Activated CD4-positive, alpha-beta T cell treated with anti-CD3 and anti-CD28 coated beads for 36 hours (primary cell): ENCODE data around the gene ENTPD8. TPM values are rescaled to one million over a fixed set of nuclear protein-coding genes. Genes with fewer than 3 reads are reported as not detected.

Experiments
- ATAC-seq: fragments of 200-7000 bp; cut with Tn5 transposase; one replicate; pipeline ENCODE4 v1.10.0; 2021; ENCODE audit warnings: mild to moderate bottlenecking, moderate library complexity
- CTCF ChIA-PET: fragments of 350-600 bp; sonication (Branson Sonifier 250); formaldehyde crosslinking; loops from one replicate; lab custom pipeline; 2021; ENCODE audit warnings: antibody characterized with exemption; lab: Charles Lee
- POLR2A ChIA-PET: fragments of 350-600 bp; sonication (Branson Sonifier 250); formaldehyde crosslinking; loops from one replicate; lab custom pipeline; 2021; ENCODE audit warnings: antibody characterized with exemption, inconsistent platforms; lab: Charles Lee
- DNase-seq: peaks from one replicate; pipeline ENCODE4 v3.0.0-alpha.2; 2020
- H3K27ac Mint-ChIP-seq: one replicate; pipeline ENCODE4 v1.8.0; 2021; ENCODE audit warnings: mixed read lengths
- H3K27me3 Mint-ChIP-seq: one replicate; pipeline ENCODE4 v1.8.0; 2021; ENCODE audit warnings: mixed read lengths
- H3K36me3 Mint-ChIP-seq: one replicate; pipeline ENCODE4 v1.8.0; 2021; ENCODE audit warnings: low read depth, mixed read lengths
- H3K4me1 Mint-ChIP-seq: one replicate; pipeline ENCODE4 v1.8.0; 2021; ENCODE audit warnings: mixed read lengths
- H3K4me3 Mint-ChIP-seq: one replicate; pipeline ENCODE4 v1.8.0; 2021; ENCODE audit warnings: mild to moderate bottlenecking, moderate library complexity, mixed read lengths
- H3K9me3 Mint-ChIP-seq: one replicate; pipeline ENCODE4 v1.8.0; 2021; ENCODE audit warnings: low read depth, mixed read lengths
- intact Hi-C, 2 experiments: fragments of 100-400 bp; cut with DNase I in 1 of 2; cut with micrococcal nuclease in 1 of 2; formaldehyde crosslinking; loops; one replicate each; pipeline versions ENCODE4 v1.14.2 to v1.15.1; 2022 to 2024; cut with DNase I, micrococcal nuclease
- total RNA-seq, 2 experiments: library from RNA; stranded (reverse); gene quantifications; one replicate each; pipeline ENCODE4 v1.2.3, GENCODE V29; 2021

The ENTPD8 gene
- total RNA-seq, 2 experiments from 2014 or later: not detected

DNA sequence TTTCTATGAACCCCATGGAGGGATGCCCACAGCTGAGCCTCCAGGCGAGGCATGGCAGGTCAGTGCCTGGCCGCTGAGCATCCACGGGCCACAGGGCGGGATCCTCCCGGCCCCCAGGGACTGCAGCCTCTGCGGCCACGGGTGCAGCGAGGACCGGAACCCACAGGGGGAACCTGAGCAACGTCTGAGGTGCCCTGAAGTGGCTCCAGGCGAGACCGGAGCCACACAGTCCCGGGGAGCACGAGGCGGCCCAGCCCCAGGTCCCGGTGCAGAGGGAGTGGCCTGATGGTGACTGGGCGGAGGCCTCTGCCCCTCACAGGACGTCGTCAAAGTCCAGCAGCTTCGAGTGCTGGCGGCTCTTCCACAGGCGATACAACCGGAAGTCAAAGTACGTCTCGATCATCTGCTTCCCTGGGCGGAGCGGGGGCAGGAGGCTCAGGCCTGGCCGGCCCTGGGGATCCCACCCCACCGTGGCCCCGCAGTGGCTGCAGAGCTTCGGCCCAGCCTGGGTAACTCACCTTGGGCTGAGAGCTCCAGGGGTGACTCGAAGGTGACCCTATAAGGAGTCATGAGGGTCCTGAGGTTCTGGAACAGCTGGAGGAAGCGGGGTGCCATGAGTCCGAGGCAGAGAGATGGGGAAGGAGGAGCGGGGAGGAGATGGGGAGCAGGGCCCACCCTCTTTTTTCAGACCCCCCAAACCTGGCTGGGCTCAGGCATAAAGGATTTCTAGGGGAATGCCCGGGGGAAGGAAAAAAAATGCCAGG, 8.1 kb upstream of the ENTPD8 start:
- no peaks in the 10 kb centered on the region for H3K9me3 Mint-ChIP-seq
- no peak for ATAC-seq

DNA sequence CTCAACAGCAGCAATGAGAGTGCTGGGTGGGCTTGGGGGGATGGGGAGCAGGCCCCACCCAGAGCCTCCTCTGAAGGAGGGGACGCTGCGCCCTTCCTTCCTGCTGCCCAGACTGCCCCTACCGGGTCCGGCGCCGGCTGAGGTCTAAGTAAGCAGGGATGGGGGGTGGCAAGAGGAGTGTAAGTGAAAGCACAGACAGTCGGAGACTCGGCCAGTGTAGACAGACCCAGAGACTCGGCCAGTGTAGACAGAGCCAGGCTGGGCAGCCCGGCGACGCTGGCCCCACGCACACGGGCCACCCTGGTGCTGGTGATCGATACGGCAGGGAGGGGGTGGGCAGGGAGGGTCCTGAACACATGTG, 7.4 kb upstream of the ENTPD8 start:
- POLR2A ChIA-PET: no interaction called here
- H3K9me3 Mint-ChIP-seq: no peaks in the 10 kb centered on the region
- H3K36me3 Mint-ChIP-seq: peaks cover 16% of the 10 kb centered on the region
- DNase-seq (no peak), ATAC-seq (no peak)
- CTCF ChIA-PET: no interaction called here
- H3K4me3 Mint-ChIP-seq: no peak overlapping the region
- peaks cover under 1% of the 10 kb centered on the region for H3K27me3 Mint-ChIP-seq
- H3K4me1 Mint-ChIP-seq: peaks cover 26% of the 10 kb centered on the region
- H3K27ac Mint-ChIP-seq: no peak overlapping the region
- intact Hi-C loops: loop anchor here in 1 of 2 experiments (10.0 kb wide), 1 partner anchor 154 kb away; no protein-coding TSS in a partner anchor

More for the DNA sequence above, 8.1 kb upstream of the ENTPD8 start:
- ChIA-PET CTCF (no interaction called here), POLR2A (no interaction called here)
- no peak for DNase-seq
- intact Hi-C loops: loop anchor here in 1 of 2 experiments (10.0 kb wide), 1 partner anchor 154 kb away; no protein-coding TSS in a partner anchor
- Mint-ChIP-seq H3K27ac (no peak overlapping the region), H3K4me3 (no peak overlapping the region), H3K4me1 (peaks cover 31% of the 10 kb centered on the region), H3K36me3 (peaks cover 18% of the 10 kb centered on the region), H3K27me3 (no peaks in the 10 kb centered on the region)

DNA sequence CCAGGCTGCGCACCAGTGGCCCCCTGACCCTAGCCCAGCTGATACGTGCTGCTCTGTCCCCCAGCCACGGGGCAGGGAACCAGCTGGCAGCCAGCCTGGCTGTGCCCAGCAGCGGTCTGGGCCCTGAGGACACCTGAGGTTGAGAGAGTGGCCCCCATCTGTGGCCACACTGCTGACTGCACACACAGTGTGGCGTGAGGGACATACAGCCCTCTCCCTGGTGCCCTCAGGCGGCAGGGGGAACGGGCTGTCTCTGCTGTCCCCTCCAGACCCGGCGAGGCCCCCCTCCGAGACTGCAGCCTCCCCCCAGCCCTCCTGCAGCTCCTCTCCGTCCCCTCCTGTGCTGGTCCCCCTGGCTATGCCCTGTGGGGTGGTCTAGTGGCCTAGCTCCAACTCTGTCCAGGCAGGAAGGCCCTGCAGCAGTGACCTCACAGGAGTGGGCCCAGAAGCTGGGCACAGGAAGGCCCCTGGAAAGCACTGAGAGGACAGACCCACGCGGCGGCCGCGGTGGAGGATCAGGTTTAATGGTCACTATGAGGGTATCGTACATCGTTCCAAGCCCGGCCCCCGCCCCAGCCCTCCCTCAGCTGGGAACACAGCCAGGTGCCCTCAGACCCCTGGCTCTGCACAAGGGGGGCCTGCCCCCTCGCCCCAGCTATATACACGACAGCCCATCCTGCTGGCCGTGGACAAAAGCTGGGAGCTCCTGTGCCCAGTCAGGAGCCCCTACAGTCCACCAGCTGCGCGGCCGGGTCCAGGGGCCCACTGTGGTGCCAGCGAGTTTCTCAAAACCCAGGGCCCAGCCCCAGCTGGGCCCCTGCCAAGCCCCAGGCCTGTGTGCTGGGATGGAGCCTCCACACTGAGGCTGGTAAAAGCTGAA, 6.8 kb upstream of the ENTPD8 start:
- POLR2A ChIA-PET: no interaction called here
- peaks cover 3% of the 10 kb centered on the region for H3K27me3 Mint-ChIP-seq
- intact Hi-C loops: loop anchor here in 1 of 2 experiments (10.0 kb wide), 1 partner anchor 153 kb away; no protein-coding TSS in a partner anchor
- H3K4me3 Mint-ChIP-seq: no peak overlapping the region
- H3K9me3 Mint-ChIP-seq: no peaks in the 10 kb centered on the region
- H3K36me3 Mint-ChIP-seq: peaks cover 14% of the 10 kb centered on the region
- no peak for ATAC-seq
- DNase-seq: no peak
- peaks cover 25% of the 10 kb centered on the region for H3K4me1 Mint-ChIP-seq
- no peak overlapping the region for H3K27ac Mint-ChIP-seq
- CTCF ChIA-PET: no interaction called here

DNA sequence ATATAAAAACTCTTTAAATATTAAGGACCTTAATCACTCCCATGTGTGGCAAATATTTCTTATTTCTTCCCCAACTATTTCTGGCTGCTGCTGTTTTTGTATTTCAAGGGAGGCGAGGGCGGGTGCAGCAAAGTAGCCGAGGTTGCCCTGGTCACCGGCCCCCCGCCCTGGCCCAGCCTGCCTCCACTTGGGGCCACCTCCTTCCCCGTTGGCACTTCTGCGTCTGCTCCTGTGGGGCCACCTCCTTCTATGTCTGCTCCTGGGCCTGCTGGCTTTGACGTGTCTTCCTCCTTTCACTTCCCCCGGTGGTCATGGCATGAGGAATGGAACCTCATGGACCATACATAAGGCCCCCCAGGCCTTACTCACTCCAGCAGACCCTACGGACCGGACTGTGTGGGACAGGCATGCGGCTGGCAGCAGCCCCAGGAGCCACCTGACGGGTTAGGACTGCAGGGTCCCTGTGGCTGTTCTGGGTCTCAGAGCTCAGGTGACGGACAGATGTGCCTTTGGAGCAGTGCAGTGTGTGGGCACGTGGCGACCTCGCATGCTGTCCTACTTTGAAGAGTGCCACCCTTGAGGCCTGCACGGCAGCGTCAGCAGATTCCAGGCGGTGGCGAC, 5.8 kb upstream of the ENTPD8 start:
- intact Hi-C loops: loop anchor here in 1 of 2 experiments (10.0 kb wide), 1 partner anchor 152 kb away; no protein-coding TSS in a partner anchor
- no peak for ATAC-seq
- H3K4me3 Mint-ChIP-seq: no peak overlapping the region
- no peak for DNase-seq
- H3K4me1 Mint-ChIP-seq: peaks cover 19% of the 10 kb centered on the region
- peaks cover 9% of the 10 kb centered on the region for H3K36me3 Mint-ChIP-seq
- peaks cover 8% of the 10 kb centered on the region for H3K27me3 Mint-ChIP-seq
- POLR2A ChIA-PET: no interaction called here
- no peak overlapping the region for H3K27ac Mint-ChIP-seq
- CTCF ChIA-PET: no interaction called here
- H3K9me3 Mint-ChIP-seq: no peaks in the 10 kb centered on the region

DNA sequence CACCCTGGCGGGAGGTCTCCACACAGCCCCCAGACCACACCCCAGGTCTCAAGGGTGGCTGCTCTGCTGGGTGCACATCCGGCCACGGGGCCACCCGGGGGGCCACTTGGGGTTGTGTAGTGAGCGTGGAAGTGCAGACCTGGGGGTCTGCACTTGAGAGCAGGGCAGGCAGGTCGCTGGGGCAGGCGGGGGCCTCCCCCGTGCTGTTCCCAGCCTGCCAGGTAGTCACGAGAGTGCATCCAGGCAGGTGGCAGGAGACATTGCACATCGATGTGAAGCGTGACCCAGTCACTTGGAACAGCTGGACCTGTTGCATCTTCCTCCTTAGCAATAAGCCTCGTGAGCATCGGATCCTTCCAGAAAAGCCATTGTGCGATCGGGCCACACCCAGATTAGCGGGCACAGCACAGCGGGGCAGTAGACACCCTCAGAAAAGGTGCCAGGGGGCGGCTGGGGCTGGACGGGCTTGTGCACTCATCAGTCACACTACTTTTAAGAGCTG, 4.8 kb upstream of the ENTPD8 start:
- ATAC-seq (no peak), DNase-seq (no peak)
- CTCF ChIA-PET: interaction anchor here (0.6 to 0.7 kb wide), 3 partner anchors 17 to 159 kb away, joined by 3 to 4 read pairs (median 3); no protein-coding TSS in a partner anchor
- H3K27ac Mint-ChIP-seq: no peak overlapping the region
- intact Hi-C loops: loop anchor here (1.0 to 10.0 kb wide), 4 partner anchors 23 to 159 kb away; partner anchors contain the start of genes EXD3 (in 2 of the 2) and NOXA1 (in 2 of the 2)
- H3K4me3 Mint-ChIP-seq: no peak overlapping the region
- H3K27me3 Mint-ChIP-seq: peaks cover 10% of the 10 kb centered on the region
- H3K9me3 Mint-ChIP-seq: no peaks in the 10 kb centered on the region
- H3K4me1 Mint-ChIP-seq: peaks cover 20% of the 10 kb centered on the region
- H3K36me3 Mint-ChIP-seq: peaks cover 7% of the 10 kb centered on the region
- POLR2A ChIA-PET: no interaction called here

DNA sequence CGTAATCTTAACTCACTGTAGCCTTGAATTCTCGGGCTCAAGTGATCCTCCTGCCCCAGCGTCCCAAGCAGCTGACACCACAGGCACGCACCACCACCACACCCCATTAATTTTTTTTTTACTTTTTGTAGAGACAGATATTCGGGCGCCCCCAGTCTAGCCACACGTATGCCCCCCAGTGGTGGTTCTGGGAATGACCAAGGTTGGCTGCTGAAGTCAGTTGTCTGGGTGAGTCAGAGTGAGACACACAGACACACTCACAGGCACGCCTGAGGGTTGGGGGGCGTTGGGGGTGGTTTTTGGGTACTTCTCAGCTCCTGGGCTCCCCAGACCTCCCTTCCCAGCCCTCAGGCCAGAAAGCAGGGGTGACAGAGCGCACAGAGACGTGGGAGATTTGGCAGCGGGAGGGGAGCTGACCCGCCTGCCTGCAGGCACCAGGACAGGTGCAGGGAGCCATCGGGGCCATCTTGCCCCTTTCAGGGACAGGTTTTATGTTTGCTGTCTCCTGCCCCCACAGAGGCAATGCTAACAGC, 4.2 kb upstream of the ENTPD8 start:
- peak; percentile 91 for ATAC-seq
- Mint-ChIP-seq H3K4me1 (peaks cover 16% of the 10 kb centered on the region), H3K36me3 (peaks cover 7% of the 10 kb centered on the region), H3K4me3 (no peak overlapping the region), H3K27ac (no peak overlapping the region), H3K9me3 (no peaks in the 10 kb centered on the region), H3K27me3 (peaks cover 10% of the 10 kb centered on the region)
- POLR2A ChIA-PET: no interaction called here
- CTCF ChIA-PET: interaction anchor here (0.6 to 1.9 kb wide), 5 partner anchors 13 to 659 kb away, joined by 3 to 5 read pairs (median 3); no protein-coding TSS in a partner anchor
- DNase-seq: peak; percentile 91
- intact Hi-C loops: loop anchor here (1.0 to 10.0 kb wide), 4 partner anchors 22 to 159 kb away; partner anchors contain the start of genes EXD3 (in 2 of the 2) and NOXA1 (in 2 of the 2)

DNA sequence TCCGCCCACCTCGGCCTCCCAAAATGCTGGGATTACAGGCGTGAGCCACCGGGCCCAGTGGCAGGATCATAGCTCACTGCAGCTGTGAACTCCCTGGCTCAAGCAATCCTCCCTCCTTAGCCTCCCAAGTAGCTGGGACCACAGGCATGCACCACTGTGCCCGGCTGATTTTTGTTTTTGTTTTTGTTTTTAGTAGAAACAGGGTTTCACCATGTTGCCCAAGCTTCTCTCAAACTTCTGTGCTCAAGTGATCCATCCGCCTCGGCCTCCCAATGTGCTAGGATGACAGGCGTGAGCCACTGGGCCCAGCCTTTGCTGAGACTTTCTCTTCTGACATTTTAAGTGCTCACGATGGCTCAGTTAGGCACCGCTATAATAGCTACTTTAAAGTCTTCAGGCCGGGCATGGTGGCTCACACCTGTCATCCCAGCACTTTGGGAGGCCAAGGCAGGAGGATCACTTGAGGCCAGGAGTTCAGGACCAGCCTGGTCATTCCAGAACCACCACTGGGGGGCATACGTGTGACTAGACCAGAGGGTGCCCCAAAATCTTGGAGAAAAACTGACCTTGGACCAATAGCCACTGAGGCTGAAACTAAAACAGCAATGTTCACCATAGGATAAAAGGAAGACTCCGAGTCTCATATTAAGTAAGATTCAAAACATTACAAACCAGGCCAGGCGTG, 3.1 kb upstream of the ENTPD8 start:
- ATAC-seq: no peak
- peaks cover 2% of the 10 kb centered on the region for H3K36me3 Mint-ChIP-seq
- intact Hi-C loops: loop anchor here (2.0 to 10.0 kb wide), 2 partner anchors 149 to 157 kb away; no protein-coding TSS in a partner anchor
- CTCF ChIA-PET: interaction anchor here (0.5 to 1.9 kb wide), 6 partner anchors 12 to 614 kb away, joined by 3 to 5 read pairs (median 3); no protein-coding TSS in a partner anchor
- no peak for DNase-seq
- peaks cover 10% of the 10 kb centered on the region for H3K27me3 Mint-ChIP-seq
- H3K9me3 Mint-ChIP-seq: no peaks in the 10 kb centered on the region
- H3K4me1 Mint-ChIP-seq: peaks cover 12% of the 10 kb centered on the region
- H3K4me3 Mint-ChIP-seq: no peak overlapping the region
- H3K27ac Mint-ChIP-seq: no peak overlapping the region
- POLR2A ChIA-PET: no interaction called here

DNA sequence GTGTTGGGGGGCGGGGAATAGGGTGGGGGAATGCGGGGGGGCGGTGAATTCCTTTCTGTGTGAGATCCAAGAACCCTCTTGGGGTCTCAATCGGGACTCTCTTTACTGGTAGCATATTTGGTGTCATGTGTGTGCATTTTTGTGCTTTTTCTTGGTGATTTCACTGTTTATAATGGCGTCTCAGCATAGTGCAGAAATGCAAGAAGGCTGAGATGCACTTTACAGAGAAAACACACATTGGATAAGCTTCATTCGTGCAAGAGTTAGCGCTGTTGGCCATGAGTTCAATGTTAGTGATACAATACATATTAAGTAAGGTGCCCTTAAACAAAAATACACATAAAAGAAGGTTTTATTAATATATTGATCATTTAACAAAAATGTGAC, 771 bp upstream of the ENTPD8 start:
- POLR2A ChIA-PET: no interaction called here
- intact Hi-C loops: loop anchor here in 1 of 2 experiments (10.0 kb wide), 1 partner anchor 147 kb away; no protein-coding TSS in a partner anchor
- H3K4me3 Mint-ChIP-seq: peak overlapping the region; percentile 38
- H3K36me3 Mint-ChIP-seq: no peaks in the 10 kb centered on the region
- H3K27ac Mint-ChIP-seq: no peak overlapping the region
- H3K27me3 Mint-ChIP-seq: peaks cover 10% of the 10 kb centered on the region
- H3K4me1 Mint-ChIP-seq: peaks cover 10% of the 10 kb centered on the region
- ATAC-seq (no peak), DNase-seq (no peak)
- CTCF ChIA-PET: interaction anchor here (0.7 kb wide), 1 partner anchor 120 kb away, joined by 4 read pairs; no protein-coding TSS in a partner anchor
- no peaks in the 10 kb centered on the region for H3K9me3 Mint-ChIP-seq

DNA sequence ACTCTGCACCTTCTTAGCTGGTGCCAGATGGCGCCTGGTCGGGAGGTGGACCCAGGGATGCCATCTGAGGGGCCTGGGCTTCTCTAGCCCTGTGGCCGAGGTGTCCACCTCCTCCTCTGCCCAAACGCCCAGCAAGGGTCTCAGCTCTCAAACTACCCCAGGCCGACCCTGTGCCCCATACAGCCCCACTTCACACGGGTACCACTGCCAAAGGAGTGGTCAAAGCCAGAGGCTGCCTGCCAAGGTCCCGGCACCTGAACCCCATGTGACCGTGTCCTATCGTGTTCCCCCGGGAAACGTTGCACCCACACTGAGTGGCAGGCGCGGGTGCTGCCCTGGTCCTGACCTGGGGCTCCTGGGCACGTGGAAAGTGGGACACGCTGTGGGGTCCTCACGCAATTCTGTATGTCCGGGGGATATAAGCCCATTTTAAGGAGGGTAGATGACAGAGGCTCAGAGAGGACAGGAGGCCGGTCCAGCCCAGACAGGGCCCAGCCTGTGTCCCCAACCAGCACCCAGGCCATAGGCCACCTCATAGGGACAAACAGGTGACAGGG, 1.9 kb downstream of the ENTPD8 start:
- no peak for ATAC-seq
- ChIA-PET POLR2A (no interaction called here), CTCF (interaction anchor here (0.7 kb wide), 1 partner anchor 35 kb away, joined by 3 read pairs; no protein-coding TSS in a partner anchor)
- Mint-ChIP-seq H3K9me3 (no peaks in the 10 kb centered on the region), H3K27me3 (peaks cover 10% of the 10 kb centered on the region), H3K27ac (no peak overlapping the region), H3K36me3 (no peaks in the 10 kb centered on the region), H3K4me3 (no peak overlapping the region), H3K4me1 (peaks cover 2% of the 10 kb centered on the region)
- intact Hi-C loops: no loop called here
- no peak for DNase-seq
